Fibroblast of skin of left biceps (primary cell): ENCODE measurements around the gene PDE4D.
A peak's percentile ranks its signal among the peaks of the same experiment; 100 is the strongest.

Source experiments
- DNase-seq, 2 experiments: peaks; one replicate each; pipeline ENCODE4 v3.0.0-alpha.2; 2013; ENCODE audit warnings: low read depth in 2 of 2

Gene PDE4D

GRCh38 chr5:59521476-59521875, 372.1 kb downstream of the PDE4D start:
- DNase-seq: no peak

- DNase-seq: no peak
These were observed 374.2 kb downstream of the PDE4D start for GRCh38 chr5:59519338-59519737.

GRCh38 chr5:59517926-59518585, 375.5 kb downstream of the PDE4D start:
- DNase-seq: peak; percentile 50 to 54

GRCh38 chr5:59516161-59516560, 377.4 kb downstream of the PDE4D start:
- DNase-seq: no peak

GRCh38 chr5:59506285-59506877, 387.1 kb downstream of the PDE4D start:
- DNase-seq: no peak

- no peak for DNase-seq
These were observed 389.5 kb downstream of the PDE4D start for GRCh38 chr5:59504043-59504442.

- DNase-seq: no peak
These were observed 390.3 kb downstream of the PDE4D start for GRCh38 chr5:59503220-59503619.

GRCh38 chr5:59501316-59501715, 392.2 kb downstream of the PDE4D start:
- DNase-seq: no peak

- no peak for DNase-seq
These were observed 393.5 kb downstream of the PDE4D start for GRCh38 chr5:59500014-59500413.

- DNase-seq: no peak
These were observed 396.3 kb downstream of the PDE4D start for GRCh38 chr5:59497207-59497606.

- no peak for DNase-seq
These were observed 396.9 kb downstream of the PDE4D start for GRCh38 chr5:59496524-59497134.

GRCh38 chr5:59491945-59492344, 401.6 kb downstream of the PDE4D start:
- DNase-seq: no peak

- DNase-seq: no peak
These were observed 404.0 kb downstream of the PDE4D start for GRCh38 chr5:59489551-59489950.

GRCh38 chr5:59487772-59488729, 405.5 kb downstream of the PDE4D start:
- DNase-seq: no peak

- DNase-seq: no peak
These were observed 406.3 kb downstream of the PDE4D start for GRCh38 chr5:59487068-59487686.

GRCh38 chr5:59486508-59486907, 407.0 kb downstream of the PDE4D start:
- DNase-seq: no peak

GRCh38 chr5:59485629-59486439, 407.7 kb downstream of the PDE4D start:
- no peak for DNase-seq

- peak; percentile 32 to 42 for DNase-seq
These were observed 408.4 kb downstream of the PDE4D start for GRCh38 chr5:59485107-59485506.

GRCh38 chr5:59484618-59485017, 408.9 kb downstream of the PDE4D start:
- no peak for DNase-seq

GRCh38 chr5:59483971-59484472, 409.5 kb downstream of the PDE4D start:
- peak; percentile 26 to 39 for DNase-seq

- no peak for DNase-seq
These were observed 414.4 kb downstream of the PDE4D start for GRCh38 chr5:59479086-59479485.
